ENCODE data around the gene AUTS2.

AUTS2 gene

GRCh38 chr7:70306173-70306572, 707.9 kb downstream of the AUTS2 start:
- no peak for DNase-seq (ENCODE audit: low read depth)
- TF ChIP-seq CTCF (IDR thresholded peaks at IDR 0.05; ENCODE audit: control insufficient read depth, extremely low read depth, insufficient read depth) = no peak
- no peak overlapping the region for H3K4me3 ChIP-seq (ENCODE audit: low read depth, low read length)

- no peak for TF ChIP-seq CTCF (IDR thresholded peaks at IDR 0.05; ENCODE audit: control insufficient read depth, extremely low read depth, insufficient read depth)
- no peak overlapping the region for H3K4me3 ChIP-seq (ENCODE audit: low read depth, low read length)
- no peak for DNase-seq (ENCODE audit: low read depth)
These were observed 709.4 kb downstream of the AUTS2 start for GRCh38 chr7:70307544-70308106.

GRCh38 chr7:70312336-70312735, 714.1 kb downstream of the AUTS2 start:
- TF ChIP-seq CTCF (IDR thresholded peaks at IDR 0.05; ENCODE audit: control insufficient read depth, extremely low read depth, insufficient read depth) = no peak
- no peak for DNase-seq (ENCODE audit: low read depth)
- H3K4me3 ChIP-seq (ENCODE audit: low read depth, low read length) = no peak overlapping the region

- no peak for TF ChIP-seq CTCF (IDR thresholded peaks at IDR 0.05; ENCODE audit: control insufficient read depth, extremely low read depth, insufficient read depth)
- H3K4me3 ChIP-seq (ENCODE audit: low read depth, low read length) = no peak overlapping the region
- DNase-seq (ENCODE audit: low read depth) = no peak
These were observed 715.0 kb downstream of the AUTS2 start for GRCh38 chr7:70313271-70313670.

- DNase-seq (ENCODE audit: low read depth) = no peak
- no peak for TF ChIP-seq CTCF (IDR thresholded peaks at IDR 0.05; ENCODE audit: control insufficient read depth, extremely low read depth, insufficient read depth)
- H3K4me3 ChIP-seq (ENCODE audit: low read depth, low read length) = no peak overlapping the region
These were observed 715.4 kb downstream of the AUTS2 start for GRCh38 chr7:70313687-70314086.

- H3K4me3 ChIP-seq (ENCODE audit: low read depth, low read length) = no peak overlapping the region
- DNase-seq (ENCODE audit: low read depth) = no peak
- no peak for TF ChIP-seq CTCF (IDR thresholded peaks at IDR 0.05; ENCODE audit: control insufficient read depth, extremely low read depth, insufficient read depth)
These were observed 715.9 kb downstream of the AUTS2 start for GRCh38 chr7:70314221-70314620.

GRCh38 chr7:70316745-70317144, 718.5 kb downstream of the AUTS2 start:
- TF ChIP-seq CTCF (IDR thresholded peaks at IDR 0.05; ENCODE audit: control insufficient read depth, extremely low read depth, insufficient read depth) = no peak
- no peak overlapping the region for H3K4me3 ChIP-seq (ENCODE audit: low read depth, low read length)
- no peak for DNase-seq (ENCODE audit: low read depth)

Measured in LNCaP clone FGC (cell line).